SK-N-SH (cell line): ENCODE results near the gene ANKRD37. TPM values are rescaled to one million over a fixed set of nuclear protein-coding genes. Genes with fewer than 3 reads are reported as not detected.

Source experiments
- CTCF ChIA-PET: fragments of 300-600, 350-600 bp; formaldehyde crosslinking; extraction: SDS; loops from one replicate; lab custom pipeline; 2021; lab: Yijun Ruan, JAX
- POLR2A ChIA-PET: fragments of 350-600 bp; sonication (Branson Sonifier 250); formaldehyde crosslinking; extraction: SDS; loops from one replicate; lab custom pipeline; 2020; ENCODE audit warnings: antibody characterized with exemption, inconsistent platforms; lab: Yijun Ruan, JAX
- DNase-seq: peaks from one replicate; pipeline ENCODE4 v3.0.0; 2012
- H2AFZ ChIP-seq: fragments of 200-600 bp; sonication (generic); 2 replicates; pipeline ENCODE4 v1.8.1; 2016; ENCODE audit warnings: antibody characterized with exemption, mild to moderate bottlenecking, low read depth
- H3F3A ChIP-seq: fragments of 200-600 bp; sonication (generic); replicated peaks from 2 replicates; pipeline ENCODE3; 2016; ENCODE audit warnings: antibody characterized with exemption, mild to moderate bottlenecking; ENCODE audit not compliant: insufficient read depth
- H3K27ac ChIP-seq, 2 experiments: fragments of 200-500 bp in 1 of 2; fragments of 200-600 bp in 1 of 2; sonication (Bioruptor generic) in 1 of 2; sonication (generic), shearing (Covaris generic) in 1 of 2; 2 replicates each; pipeline versions ENCODE4 v1.5.1 to v1.6.1; 2014 to 2016; ENCODE audit warnings: low read depth in 2 of 2, inconsistent platforms in 1 of 2, low read length in 1 of 2, mild to moderate bottlenecking in 1 of 2, mixed read lengths in 1 of 2
- H3K27me3 ChIP-seq: fragments of 200-600 bp; sonication (generic), shearing (Covaris generic); 2 replicates; pipeline ENCODE4 v1.6.1; 2016; ENCODE audit warnings: mixed run types; ENCODE audit not compliant: insufficient read depth
- H3K36me3 ChIP-seq, 2 experiments: fragments of 200-500 bp in 1 of 2; fragments of 200-600 bp in 1 of 2; sonication (Bioruptor generic) in 1 of 2; sonication (generic) in 1 of 2; replicated peaks in 1 of 2; 2 replicates each; pipeline versions ENCODE3 to v1.5.1; 2014 to 2016; ENCODE audit warnings: low read length in 1 of 2, mild to moderate bottlenecking in 1 of 2; ENCODE audit not compliant: insufficient read depth in 2 of 2, control insufficient read depth in 1 of 2
- H3K4me1 ChIP-seq, 2 experiments: fragments of 200-500 bp in 1 of 2; fragments of 200-600 bp in 1 of 2; sonication (Bioruptor generic) in 1 of 2; sonication (generic), shearing (Covaris generic) in 1 of 2; 2 replicates each; pipeline versions ENCODE4 v1.5.1 to v1.6.1; 2014 to 2016; ENCODE audit warnings: low read depth in 1 of 2, low read length in 1 of 2, mixed run types in 1 of 2; ENCODE audit not compliant: insufficient read depth in 2 of 2, control insufficient read depth in 1 of 2
- H3K4me2 ChIP-seq: fragments of 200-600 bp; sonication (generic), shearing (Covaris generic); 2 replicates; pipeline ENCODE4 v1.6.1; 2017; ENCODE audit warnings: mixed run types
- H3K4me3 ChIP-seq, 2 experiments: fragments of 200-500 bp in 1 of 2; fragments of 200-600 bp in 1 of 2; sonication (Bioruptor generic) in 1 of 2; sonication (generic), shearing (Covaris generic) in 1 of 2; 2 replicates each; pipeline versions ENCODE4 v1.5.1 to v1.8.1; 2014 to 2016; ENCODE audit warnings: low read depth in 2 of 2, inconsistent platforms in 1 of 2, low read length in 1 of 2, mild to moderate bottlenecking in 1 of 2, mixed read lengths in 1 of 2, moderate library complexity in 1 of 2
- H3K79me2 ChIP-seq: fragments of 200-600 bp; sonication (generic); 2 replicates; pipeline ENCODE4 v1.8.1; 2017; ENCODE audit warnings: mild to moderate bottlenecking; ENCODE audit not compliant: insufficient read depth
- H3K9ac ChIP-seq: fragments of 200-600 bp; sonication (generic); 2 replicates; pipeline ENCODE4 v1.6.1; 2017; ENCODE audit warnings: mixed run types
- H3K9me2 ChIP-seq: fragments of 200-600 bp; sonication (generic); 2 replicates; pipeline ENCODE4 v1.6.1; 2017; ENCODE audit warnings: mixed run types
- H3K9me3 ChIP-seq: fragments of 200-600 bp; sonication (generic); 2 replicates; pipeline ENCODE4 v1.6.1; 2017; ENCODE audit warnings: mixed run types, mild to moderate bottlenecking, moderate library complexity
- H4K20me1 ChIP-seq: fragments of 200-600 bp; sonication (generic); 2 replicates; pipeline ENCODE4 v1.6.1; 2017; ENCODE audit warnings: mild to moderate bottlenecking, mixed run types; ENCODE audit not compliant: insufficient read depth
- ELF1 ChIP-seq: IDR thresholded peaks from 2 replicates; pipeline ENCODE4 v1.4.0; 2012
- EP300 ChIP-seq, 2 experiments: IDR thresholded peaks; 2 replicates each; pipeline versions ENCODE4 v1.4.0 to v1.6.1; 2012; ENCODE audit warnings: borderline replicate concordance in 1 of 2, low read depth in 1 of 2, low read length in 1 of 2
- EZH2phosphoT487 ChIP-seq: fragments of 200-600 bp; sonication (generic); IDR thresholded peaks from 2 replicates; pipeline ENCODE4 v1.6.1; 2017; ENCODE audit warnings: low read depth, mixed run types, mild to moderate bottlenecking, antibody characterized with exemption, moderate library complexity, borderline replicate concordance
- FOXM1 ChIP-seq: IDR thresholded peaks from 2 replicates; pipeline ENCODE4 v1.4.0; 2012; ENCODE audit warnings: low read depth, mild to moderate bottlenecking
- GABPA ChIP-seq: IDR thresholded peaks from 2 replicates; pipeline ENCODE4 v1.4.0; 2012; ENCODE audit warnings: low read depth, mild to moderate bottlenecking
- GATA2 ChIP-seq: sonication (generic); formaldehyde crosslinking; IDR thresholded peaks from 2 replicates; pipeline ENCODE4 v1.5.0; 2020; ENCODE audit warnings: mild to moderate bottlenecking, missing genetic modification reagents
- MEF2A ChIP-seq: IDR thresholded peaks from 2 replicates; pipeline ENCODE4 v1.4.0; 2012; ENCODE audit warnings: low read depth, borderline replicate concordance
- MXI1 ChIP-seq: IDR thresholded peaks from 2 replicates; pipeline ENCODE4 v1.6.1; 2012; ENCODE audit warnings: mild to moderate bottlenecking, low read depth, low read length, improper control_type of control experiment
- NFIC ChIP-seq: IDR thresholded peaks from 2 replicates; pipeline ENCODE4 v1.4.0; 2012; ENCODE audit warnings: borderline replicate concordance
- RXRA ChIP-seq: IDR thresholded peaks from 2 replicates; pipeline ENCODE4 v1.4.0; 2012; ENCODE audit warnings: low read depth, mild to moderate bottlenecking, borderline replicate concordance
- SIN3A ChIP-seq: IDR thresholded peaks from 2 replicates; pipeline ENCODE4 v1.6.1; 2012; ENCODE audit warnings: low read depth, mild to moderate bottlenecking, low read length, moderate library complexity, borderline replicate concordance
- SMC3 ChIP-seq: IDR thresholded peaks from 2 replicates; pipeline ENCODE4 v1.6.1; 2012; ENCODE audit warnings: low read depth, low read length, improper control_type of control experiment
- TAF1 ChIP-seq: IDR thresholded peaks from 2 replicates; pipeline ENCODE4 v1.6.1; 2012; ENCODE audit warnings: low read depth, mild to moderate bottlenecking, low read length, moderate library complexity, borderline replicate concordance
- WGBS: methylation state at CpG from one replicate; pipeline ENCODE4 v1.1.6; 2017; ENCODE audit warnings: low lambda C conversion rate; 5-methylcytosine and 5-hydroxymethylcytosine counted together
- polyA plus RNA-seq, 3 experiments: library from polyadenylated mRNA; depleted of rRNA; stranded (reverse); fragments of >200 nt; gene quantifications; 2 replicates each; pipeline ENCODE4 v1.2.3, GENCODE V29; 2012
- TF ChIP-seq, protein P1 (sequence below): IDR thresholded peaks from 2 replicates; pipeline ENCODE4 v1.4.0; 2012; ENCODE audit warnings: low read depth, borderline replicate concordance
- TF ChIP-seq, protein P2 (sequence below): fragments of 150-350 bp; IDR thresholded peaks from 2 replicates; pipeline ENCODE4 v1.6.1; 2017; ENCODE audit warnings: antibody characterized with exemption, low read length, low read depth, borderline replicate concordance
- TF ChIP-seq, protein P3 (sequence below): IDR thresholded peaks from 2 replicates; pipeline ENCODE4 v1.4.0; 2012; ENCODE audit warnings: low read depth, borderline replicate concordance
- TF ChIP-seq, protein P4 (sequence below): IDR thresholded peaks from 2 replicates; pipeline ENCODE4; 2012

Gene ANKRD37
- polyA plus RNA-seq, 1 of the 3 experiments (the other 2 are of a cell fraction): 10.1 TPM

DNA sequence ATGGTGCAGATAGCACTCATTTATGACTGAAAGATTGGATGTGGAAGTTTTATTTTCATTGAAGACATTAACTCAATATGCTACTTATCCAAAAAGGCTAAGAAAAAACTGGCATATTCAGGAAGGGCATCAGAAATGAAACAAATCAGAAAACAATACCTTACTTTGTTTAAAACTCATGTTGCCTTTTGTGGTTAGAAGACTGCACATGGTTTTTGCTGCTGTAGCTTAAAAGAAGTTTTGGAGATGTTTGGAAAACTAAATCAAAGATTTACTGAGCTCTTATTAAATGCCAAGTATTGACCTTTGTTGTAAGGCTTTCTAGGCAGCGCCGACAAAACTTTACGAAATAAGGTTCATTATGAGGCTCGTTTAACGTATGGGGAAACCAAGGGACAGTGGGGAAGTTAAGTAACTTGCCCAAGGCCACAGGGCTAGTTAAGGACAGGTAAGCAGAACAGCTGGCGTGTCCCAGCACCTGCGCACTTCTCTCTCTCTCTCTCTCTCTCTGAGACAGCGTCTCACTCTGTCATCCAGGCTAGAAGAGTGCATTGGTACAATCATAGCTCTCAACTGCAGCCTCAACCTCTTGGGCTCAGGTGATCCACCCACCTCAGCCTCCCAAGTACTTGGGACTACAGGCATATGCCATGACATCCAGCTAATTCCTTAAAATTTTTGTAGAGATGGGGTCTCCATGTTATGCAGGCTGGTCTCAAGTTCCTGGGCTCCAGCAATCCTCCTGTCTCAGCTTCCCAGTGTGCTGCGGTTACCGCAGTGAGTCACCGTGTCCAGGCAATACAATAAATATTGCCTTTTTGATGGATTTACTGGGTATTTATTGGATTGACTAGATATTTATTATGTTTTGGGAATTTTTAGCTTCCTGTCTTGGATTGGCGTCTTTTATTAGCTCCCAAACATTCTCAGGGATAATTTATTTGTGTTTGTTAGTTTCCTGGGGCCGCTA is 17.0 kb upstream of the ANKRD37 start:
- no peak overlapping the region for H3K27ac ChIP-seq
- H3K36me3 ChIP-seq: peaks cover 9 to 30% of the 10 kb centered on the region in 2 experiments
- H3K9ac ChIP-seq: no peak overlapping the region
- H3K4me1 ChIP-seq: no peaks in the 10 kb centered on the region
- no peaks in the 10 kb centered on the region for H3F3A ChIP-seq
- no peaks in the 10 kb centered on the region for H3K9me3 ChIP-seq
- no peaks in the 10 kb centered on the region for H4K20me1 ChIP-seq
- TF ChIP-seq MXI1 (no peak), GATA2 (CRISPR knock-in tag) (no peak), FOXM1 (no peak), EP300 (IDR thresholded peaks at IDR 0.05; ENCODE audit: borderline replicate concordance in 1 of 2, low read depth in 1 of 2, low read length in 1 of 2) (no peak), SIN3A (no peak)
- TF ChIP-seq, protein P1, sequence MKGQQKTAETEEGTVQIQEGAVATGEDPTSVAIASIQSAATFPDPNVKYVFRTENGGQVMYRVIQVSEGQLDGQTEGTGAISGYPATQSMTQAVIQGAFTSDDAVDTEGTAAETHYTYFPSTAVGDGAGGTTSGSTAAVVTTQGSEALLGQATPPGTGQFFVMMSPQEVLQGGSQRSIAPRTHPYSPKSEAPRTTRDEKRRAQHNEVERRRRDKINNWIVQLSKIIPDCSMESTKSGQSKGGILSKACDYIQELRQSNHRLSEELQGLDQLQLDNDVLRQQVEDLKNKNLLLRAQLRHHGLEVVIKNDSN: no peak
- TF ChIP-seq, all 33 proteins: peak for 0
- Histone ChIP-seq H2AFZ (no peak overlapping the region), H3K79me2 (no peaks in the 10 kb centered on the region), H3K4me3 (no peak overlapping the region), H3K4me2 (no peak overlapping the region), H3K27me3 (no peaks in the 10 kb centered on the region), H3K9me2 (no peaks in the 10 kb centered on the region)
- ChIA-PET CTCF (interaction anchor here (1.3 kb wide), 1 partner anchor 10 kb away, joined by 4 read pairs; no protein-coding TSS in a partner anchor), POLR2A (interaction anchor here (1.2 kb wide), 1 partner anchor 17 kb away, joined by 5 read pairs; the partner anchor contains the start of gene ANKRD37)
- WGBS: 95% methylated on average over 13 of the region's 13 CpGs
- no peak for DNase-seq

DNA sequence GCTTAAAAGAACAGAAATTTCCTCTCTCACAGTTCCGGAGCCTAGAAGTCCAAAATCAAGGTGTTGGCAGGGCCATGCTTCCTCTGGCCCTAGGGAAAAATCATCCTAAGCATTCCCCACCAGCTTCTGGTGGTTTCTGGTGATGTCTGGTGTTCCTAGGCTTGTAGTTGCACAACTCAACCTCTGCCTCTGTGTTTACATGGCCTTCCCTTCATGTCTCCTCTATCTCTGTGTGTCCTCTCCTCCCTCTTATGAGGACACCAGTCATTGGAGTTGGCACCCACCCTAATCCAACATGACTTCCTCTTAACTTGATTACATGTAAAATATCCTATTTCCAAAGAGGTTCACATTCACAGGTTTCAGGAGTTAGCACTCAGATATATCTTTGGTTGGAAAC is 16.3 kb upstream of the ANKRD37 start:
- no peak for TF ChIP-seq ELF1
- TF ChIP-seq, protein P2, sequence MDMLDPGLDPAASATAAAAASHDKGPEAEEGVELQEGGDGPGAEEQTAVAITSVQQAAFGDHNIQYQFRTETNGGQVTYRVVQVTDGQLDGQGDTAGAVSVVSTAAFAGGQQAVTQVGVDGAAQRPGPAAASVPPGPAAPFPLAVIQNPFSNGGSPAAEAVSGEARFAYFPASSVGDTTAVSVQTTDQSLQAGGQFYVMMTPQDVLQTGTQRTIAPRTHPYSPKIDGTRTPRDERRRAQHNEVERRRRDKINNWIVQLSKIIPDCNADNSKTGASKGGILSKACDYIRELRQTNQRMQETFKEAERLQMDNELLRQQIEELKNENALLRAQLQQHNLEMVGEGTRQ: no peak
- TF ChIP-seq MEF2A: no peak
- TF ChIP-seq GABPA: no peak
- no peak for TF ChIP-seq FOXM1
- TF ChIP-seq, protein P3, sequence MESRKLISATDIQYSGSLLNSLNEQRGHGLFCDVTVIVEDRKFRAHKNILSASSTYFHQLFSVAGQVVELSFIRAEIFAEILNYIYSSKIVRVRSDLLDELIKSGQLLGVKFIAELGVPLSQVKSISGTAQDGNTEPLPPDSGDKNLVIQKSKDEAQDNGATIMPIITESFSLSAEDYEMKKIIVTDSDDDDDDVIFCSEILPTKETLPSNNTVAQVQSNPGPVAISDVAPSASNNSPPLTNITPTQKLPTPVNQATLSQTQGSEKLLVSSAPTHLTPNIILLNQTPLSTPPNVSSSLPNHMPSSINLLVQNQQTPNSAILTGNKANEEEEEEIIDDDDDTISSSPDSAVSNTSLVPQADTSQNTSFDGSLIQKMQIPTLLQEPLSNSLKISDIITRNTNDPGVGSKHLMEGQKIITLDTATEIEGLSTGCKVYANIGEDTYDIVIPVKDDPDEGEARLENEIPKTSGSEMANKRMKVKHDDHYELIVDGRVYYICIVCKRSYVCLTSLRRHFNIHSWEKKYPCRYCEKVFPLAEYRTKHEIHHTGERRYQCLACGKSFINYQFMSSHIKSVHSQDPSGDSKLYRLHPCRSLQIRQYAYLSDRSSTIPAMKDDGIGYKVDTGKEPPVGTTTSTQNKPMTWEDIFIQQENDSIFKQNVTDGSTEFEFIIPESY: no peak
- TF ChIP-seq, protein P4, sequence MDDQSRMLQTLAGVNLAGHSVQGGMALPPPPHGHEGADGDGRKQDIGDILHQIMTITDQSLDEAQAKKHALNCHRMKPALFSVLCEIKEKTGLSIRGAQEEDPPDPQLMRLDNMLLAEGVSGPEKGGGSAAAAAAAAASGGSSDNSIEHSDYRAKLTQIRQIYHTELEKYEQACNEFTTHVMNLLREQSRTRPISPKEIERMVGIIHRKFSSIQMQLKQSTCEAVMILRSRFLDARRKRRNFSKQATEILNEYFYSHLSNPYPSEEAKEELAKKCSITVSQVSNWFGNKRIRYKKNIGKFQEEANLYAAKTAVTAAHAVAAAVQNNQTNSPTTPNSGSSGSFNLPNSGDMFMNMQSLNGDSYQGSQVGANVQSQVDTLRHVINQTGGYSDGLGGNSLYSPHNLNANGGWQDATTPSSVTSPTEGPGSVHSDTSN: no peak
- no peak for TF ChIP-seq RXRA
- no peak for TF ChIP-seq EZH2phosphoT487
- no peak for TF ChIP-seq TAF1
- TF ChIP-seq SMC3: no peak
- TF ChIP-seq, protein P1: no peak
- no peak for TF ChIP-seq NFIC

More for the DNA sequence above, 16.3 kb upstream of the ANKRD37 start:
- Histone ChIP-seq H3K27me3 (no peaks in the 10 kb centered on the region), H3F3A (no peaks in the 10 kb centered on the region), H3K36me3 (peaks cover 9 to 30% of the 10 kb centered on the region in 2 experiments), H3K9me3 (no peaks in the 10 kb centered on the region), H3K9me2 (no peaks in the 10 kb centered on the region), H3K4me1 (0 out of 4 replicates have a peak, but pooled peaks cover 0 to 4% of the 10 kb centered on the region in 2 experiments), H3K9ac (no peak overlapping the region), H3K79me2 (no peaks in the 10 kb centered on the region), H2AFZ (no peak overlapping the region), H3K4me3 (no peak overlapping the region), H3K4me2 (no peak overlapping the region), H4K20me1 (no peaks in the 10 kb centered on the region), H3K27ac (no peak overlapping the region)
- ChIA-PET CTCF (interaction anchor here (1.3 kb wide), 1 partner anchor 11 kb away, joined by 4 read pairs; no protein-coding TSS in a partner anchor), POLR2A (no interaction called here)
- 85% methylated on average over 1 of the region's 1 CpG for WGBS
- no peak for DNase-seq
